K562 (cell line): ENCODE results near the gene PARD6B. TPM values are rescaled to one million over a fixed set of nuclear protein-coding genes. Genes with fewer than 3 reads are reported as not detected.
A peak's percentile ranks its signal among the peaks of the same experiment; 100 is the strongest.

Source experiments
- CBFA2T3 ChIP-seq: fragments of 450-650 bp; IDR thresholded peaks from 2 replicates; pipeline ENCODE4 v1.6.1; 2017
- HIVEP1 ChIP-seq: fragments of 250-450 bp; sonication (Bioruptor Pico); IDR thresholded peaks from 2 replicates; pipeline ENCODE4 v1.4.0; 2020; ENCODE audit warnings: mild to moderate bottlenecking
- MCM3 ChIP-seq: fragments of 450-650 bp; IDR thresholded peaks from 2 replicates; pipeline ENCODE4 v1.6.1; 2016
- NFIC ChIP-seq: fragments of 450-650 bp; IDR thresholded peaks from 2 replicates; pipeline ENCODE4 v1.6.1; 2017; ENCODE audit warnings: mild to moderate bottlenecking, inconsistent platforms
- UBTF ChIP-seq, 2 experiments: IDR thresholded peaks; 2 replicates each; pipeline ENCODE4 v1.6.1; 2012; ENCODE audit warnings: improper control_type of control experiment in 2 of 2, low read depth in 2 of 2, low read length in 2 of 2, borderline replicate concordance in 1 of 2
- polyA plus RNA-seq, 8 experiments: library from polyadenylated mRNA; depleted of rRNA in 4 of 8; stranded (reverse) in 5 of 8; unstranded in 3 of 8; fragments of >200 nt; fragmentation: Nextera tagmentation in 2 of 8; fragmentation: Illumina TruSeq in 1 of 8; extraction: Ambion mirVana in 2 of 8; extraction: Trizol in 1 of 8; gene quantifications; 2 replicates each; pipeline versions ENCODE4 v1.2.1 to v1.2.3, GENCODE V29; 2011 to 2014; ENCODE audit warnings: inconsistent platforms in 1 of 8, missing spikeins in 1 of 8
- total RNA-seq, 7 experiments: library from RNA; depleted of rRNA in 6 of 7; stranded (reverse); fragments of >200 nt in 6 of 7; fragmentation: Illumina TruSeq in 2 of 7; extraction: Trizol in 2 of 7; gene quantifications; 2 replicates each; pipeline versions ENCODE4 v1.2.1 to v1.2.3, GENCODE V29; 2011 to 2021; ENCODE audit warnings: low replicate concordance in 1 of 7

Gene PARD6B
- total and polyA plus RNA-seq, 9 of the 15 experiments (the other 6 are each of a cell fraction or from before 2014, with no cell fraction given), result 1.7 to 12.3 (median 5.5) TPM

DNA sequence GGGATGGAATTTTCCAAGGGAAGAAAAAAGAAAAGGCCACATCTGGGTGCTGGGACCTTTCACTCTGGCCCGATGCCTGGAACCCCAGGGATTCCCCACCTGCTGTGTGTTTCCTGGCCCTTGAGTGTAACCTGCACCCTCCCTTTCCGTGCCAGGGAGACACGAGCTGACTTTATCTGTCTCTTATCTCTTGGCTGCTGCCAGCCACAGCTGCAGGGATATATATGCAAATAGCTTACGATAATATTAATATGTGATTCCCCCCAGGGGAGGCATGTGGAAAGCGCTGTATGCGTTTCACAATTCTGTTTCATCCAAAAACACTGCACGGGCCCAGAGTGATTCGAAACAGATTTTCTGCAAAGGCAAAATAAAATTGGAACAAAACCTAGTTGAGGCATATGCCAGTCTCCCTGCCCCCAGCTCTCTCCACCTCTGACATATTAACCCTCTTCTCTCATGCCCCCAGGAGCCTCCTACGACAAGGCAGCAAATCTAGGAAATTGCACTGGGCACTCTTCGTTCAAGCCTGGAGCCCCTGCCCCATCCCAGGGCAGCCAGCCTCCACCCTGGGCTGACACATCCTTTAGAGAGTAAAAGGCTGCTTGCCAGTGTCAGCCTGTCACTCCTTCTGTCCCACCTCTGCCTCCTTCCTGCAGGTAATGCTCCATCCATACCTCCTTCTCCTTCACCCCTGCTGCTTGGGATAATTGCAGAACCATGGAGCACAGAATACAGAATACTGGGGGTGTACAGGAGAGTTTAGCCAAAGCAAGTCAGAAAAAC lies 41.3 kb upstream of the PARD6B start (continued):
- TF ChIP-seq UBTF (IDR thresholded peaks at IDR 0.05; ENCODE audit: borderline replicate concordance in 1 of 2, low read depth in 2 of 2, low read length in 2 of 2) (peak in 1 of 2 experiments; percentile 50; a peak in 1 of 4 replicates), CBFA2T3 (peak; percentile 20), NFIC (0 out of 2 replicates have a peak, but pooled peaks have one; percentile 12), MCM3 (no peak), HIVEP1 (CRISPR knock-in tag) (peak; percentile 56; the same call in 1 of the 2 replicates)
